K562 (cell line): ENCODE measurements around the gene SENP7. TPM values are rescaled to one million over a fixed set of nuclear protein-coding genes. Genes with fewer than 3 reads are reported as not detected.
A peak's percentile ranks its signal among the peaks of the same experiment; 100 is the strongest.

Source experiments
- ATAC-seq: fragments of 200-7000 bp; cut with Tn5 transposase; 3 replicates; pipeline ENCODE4 v1.9.1; 2020; ENCODE audit warnings: moderate library complexity
- BruUV-seq: library from RNA; stranded (reverse); fragments of 400-500 nt; replicated peaks from 2 replicates; lab custom pipeline; 2021; lab: Mats Ljungman, UMichigan
- CTCF ChIA-PET: fragments of 300-600 bp; formaldehyde crosslinking; extraction: SDS; loops from one replicate; lab custom pipeline; 2021; ENCODE audit warnings: low intra/inter-chr PET ratio; lab: Yijun Ruan, JAX
- POLR2A ChIA-PET: fragments of 300-600, 350-650 bp; sonication (Branson Sonifier 250); formaldehyde crosslinking; extraction: SDS; loops from one replicate; lab custom pipeline; 2021; ENCODE audit warnings: antibody characterized with exemption, inconsistent platforms; lab: Yijun Ruan, JAX
- DNase-seq, 4 experiments: peaks; one replicate each; pipeline versions ENCODE4 v3.0.0 to v3.0.0-alpha.2; 2011 to 2018; ENCODE audit warnings: low spot score in 3 of 4, mixed read lengths in 3 of 4; ENCODE audit errors: extremely low read depth in 1 of 4
- FAIRE-seq: peaks from 2 replicates; lab custom pipeline; 2011; peaks lifted over from hg19 to GRCh38; lab: Jason Lieb, UNC
- H2AFZ ChIP-seq: 2 replicates; pipeline ENCODE4 v1.6.0; 2011; ENCODE audit warnings: low read depth, low read length, control low read depth, inconsistent platforms
- H3K27ac ChIP-seq: fragments of 200-600 bp; 3 replicates; pipeline ENCODE4 v1.8.0; 2011; ENCODE audit warnings: low read depth, mild to moderate bottlenecking, control low read depth, inconsistent platforms, low read length, moderate library complexity, mixed read lengths; ENCODE audit errors: extremely low read depth
- H3K27me3 ChIP-seq, 2 experiments: fragments of 300-600 bp in 1 of 2; 2 replicates in 1 of 2; 3 replicates in 1 of 2; pipeline versions ENCODE4 v1.6.0 to v1.8.0; 2011; ENCODE audit warnings: inconsistent platforms in 2 of 2, low read length in 2 of 2, mild to moderate bottlenecking in 1 of 2, mixed read lengths in 1 of 2, moderate library complexity in 1 of 2; ENCODE audit not compliant: control insufficient read depth in 2 of 2, insufficient read depth in 2 of 2
- H3K36me3 ChIP-seq: fragments of 300-600 bp; 3 replicates; pipeline ENCODE4 v1.8.0; 2011; ENCODE audit warnings: mild to moderate bottlenecking, low read length, inconsistent platforms; ENCODE audit not compliant: control insufficient read depth, insufficient read depth
- H3K4me1 ChIP-seq, 2 experiments: fragments of 200-600 bp in 1 of 2; replicated peaks in 1 of 2; 2 replicates in 1 of 2; 3 replicates in 1 of 2; pipeline versions ENCODE4 v1.5.1 to v1.8.0; 2011; ENCODE audit warnings: inconsistent platforms in 2 of 2, low read length in 2 of 2, mild to moderate bottlenecking in 1 of 2, mixed read lengths in 1 of 2, moderate library complexity in 1 of 2; ENCODE audit not compliant: control insufficient read depth in 2 of 2, insufficient read depth in 2 of 2
- H3K4me2 ChIP-seq: 2 replicates; pipeline ENCODE4 v1.6.1; 2011; ENCODE audit warnings: low read length, control low read depth, inconsistent platforms, mixed read lengths; ENCODE audit not compliant: insufficient read depth
- H3K4me3 ChIP-seq: fragments of 200-600 bp; sonication (generic), shearing (Covaris generic); 2 replicates; pipeline ENCODE4 v1.5.1; 2016; ENCODE audit warnings: control low read depth, inconsistent platforms
- H3K79me2 ChIP-seq: fragments of 200-600 bp; 3 replicates; pipeline ENCODE4 v1.8.0; 2011; ENCODE audit warnings: low read length, inconsistent platforms; ENCODE audit not compliant: control insufficient read depth, insufficient read depth
- H3K9ac ChIP-seq, 2 experiments: 2 replicates each; pipeline versions ENCODE4 v1.6.0 to v1.6.1; 2011; ENCODE audit warnings: low read depth in 2 of 2, low read length in 2 of 2, control low read depth in 1 of 2, inconsistent platforms in 1 of 2, mild to moderate bottlenecking in 1 of 2, mixed read lengths in 1 of 2; ENCODE audit not compliant: insufficient read depth in 1 of 2
- H3K9me1 ChIP-seq: one replicate; pipeline ENCODE4 v1.6.0; 2011; ENCODE audit warnings: inconsistent platforms, mild to moderate bottlenecking, low read length, moderate library complexity; ENCODE audit not compliant: control insufficient read depth, insufficient read depth
- H3K9me3 ChIP-seq: replicated peaks from 2 replicates; pipeline ENCODE4 v1.5.1; 2011; ENCODE audit warnings: low read depth, low read length, inconsistent platforms; ENCODE audit not compliant: control insufficient read depth, insufficient read depth
- H4K20me1 ChIP-seq: replicated peaks from 2 replicates; pipeline ENCODE4 v1.6.1; 2011; ENCODE audit warnings: low read length, inconsistent platforms, mixed read lengths; ENCODE audit not compliant: control insufficient read depth, insufficient read depth
- C11orf30 ChIP-seq: fragments of 450-650 bp; IDR thresholded peaks from 2 replicates; pipeline ENCODE4 v1.6.1; 2016; ENCODE audit warnings: low read depth, mild to moderate bottlenecking
- CBX1 ChIP-seq: sonication (generic); IDR thresholded peaks from 2 replicates; pipeline ENCODE4 v1.6.1; 2016; ENCODE audit warnings: antibody characterized with exemption, low read depth, mild to moderate bottlenecking
- CEBPG ChIP-seq, 3 experiments: fragments of 200-800 bp in 1 of 3; sonication (Bioruptor generic) in 1 of 3; sonication (generic) in 1 of 3; formaldehyde crosslinking in 1 of 3; IDR thresholded peaks in 2 of 3; conservative IDR thresholded peaks in 1 of 3; 2 replicates each; pipeline versions ENCODE4 v1.6.1 to v1.8.0; 2016 to 2022; ENCODE audit warnings: missing compliant biosample characterization in 2 of 3, missing genetic modification characterization in 2 of 3, mild to moderate bottlenecking in 1 of 3, missing genetic modification reagents in 1 of 3
- CREM ChIP-seq: IDR thresholded peaks from 2 replicates; pipeline ENCODE4 v1.6.1; 2014; ENCODE audit warnings: antibody characterized with exemption, low read depth
- KLF6 ChIP-seq: fragments of 250-450 bp; sonication (Bioruptor Pico); IDR thresholded peaks from 2 replicates; pipeline ENCODE4 v1.4.0; 2020; ENCODE audit warnings: mild to moderate bottlenecking, moderate library complexity, borderline replicate concordance
- MAFK ChIP-seq: IDR thresholded peaks from 2 replicates; pipeline ENCODE4 v1.6.1; 2011; ENCODE audit warnings: low read length, improper control_type of control experiment
- NRF1 ChIP-seq, 2 experiments: fragments of 450-650 bp; IDR thresholded peaks in 1 of 2; conservative IDR thresholded peaks in 1 of 2; 2 replicates each; pipeline ENCODE4 v1.6.1; 2014; ENCODE audit warnings: mild to moderate bottlenecking in 2 of 2
- PHF20 ChIP-seq: fragments of 450-650 bp; IDR thresholded peaks from 2 replicates; pipeline ENCODE4 v1.6.1; 2018; ENCODE audit not compliant: partially characterized antibody
- POLR2B ChIP-seq: fragments of 450-650 bp; IDR thresholded peaks from 2 replicates; pipeline ENCODE4 v1.6.1; 2018; ENCODE audit warnings: low read depth; ENCODE audit not compliant: partially characterized antibody
- RBBP5 ChIP-seq: fragments of 200-600 bp; sonication (generic); IDR thresholded peaks from 2 replicates; pipeline ENCODE4 v1.6.1; 2012; ENCODE audit warnings: borderline replicate concordance, mild to moderate bottlenecking, low read length, control low read depth, inconsistent platforms; ENCODE audit not compliant: insufficient read depth, poor library complexity, severe bottlenecking
- SPI1 ChIP-seq: IDR thresholded peaks from 2 replicates; pipeline ENCODE4 v1.6.1; 2011; ENCODE audit warnings: low read depth, low read length, control low read depth, borderline replicate concordance
- ZNF551 ChIP-seq: fragments of 250-450 bp; sonication (Bioruptor Pico); IDR thresholded peaks from 2 replicates; pipeline ENCODE4 v1.5.0; 2021; ENCODE audit warnings: mild to moderate bottlenecking, moderate library complexity
- ZNF586 ChIP-seq: fragments of 450-650 bp; formaldehyde crosslinking; conservative IDR thresholded peaks from 2 replicates; pipeline ENCODE4 v1.4.0; 2020; ENCODE audit warnings: mild to moderate bottlenecking, moderate library complexity
- WGBS: fragments of 100-300 bp; shearing (Covaris generic); methylation state at CpG from one replicate; pipeline ENCODE4 v1.1.6; 2016; ENCODE audit warnings: low coverage, mixed read lengths; ENCODE audit not compliant: insufficient coverage; ENCODE audit errors: missing lambda C conversion rate; 5-methylcytosine and 5-hydroxymethylcytosine counted together
- in situ Hi-C: fragments of 300-500 bp; cut with MboI; formaldehyde crosslinking; loops from 4 replicates; pipeline ENCODE4 v1.15.0; 2018; ENCODE audit warnings: inconsistent platforms, mixed read lengths
- intact Hi-C: fragments of 100-400 bp; cut with micrococcal nuclease; formaldehyde crosslinking; loops from 2 replicates; pipeline ENCODE4 v1.14.2; 2022
- polyA plus RNA-seq, 8 experiments: library from polyadenylated mRNA; depleted of rRNA in 4 of 8; stranded (reverse) in 5 of 8; unstranded in 3 of 8; fragments of >200 nt; fragmentation: Nextera tagmentation in 2 of 8; fragmentation: Illumina TruSeq in 1 of 8; extraction: Ambion mirVana in 2 of 8; extraction: Trizol in 1 of 8; gene quantifications; 2 replicates each; pipeline versions ENCODE4 v1.2.1 to v1.2.3, GENCODE V29; 2011 to 2014; ENCODE audit warnings: inconsistent platforms in 1 of 8, missing spikeins in 1 of 8
- total RNA-seq, 7 experiments: library from RNA; depleted of rRNA in 6 of 7; stranded (reverse); fragments of >200 nt in 6 of 7; fragmentation: Illumina TruSeq in 2 of 7; extraction: Trizol in 2 of 7; gene quantifications; 2 replicates each; pipeline versions ENCODE4 v1.2.1 to v1.2.3, GENCODE V29; 2011 to 2021; ENCODE audit warnings: low replicate concordance in 1 of 7
- TF ChIP-seq, protein P1 (sequence below): sonication (generic); formaldehyde crosslinking; IDR thresholded peaks from 2 replicates; pipeline ENCODE4 v1.8.1; 2023; ENCODE audit warnings: mild to moderate bottlenecking, missing genetic modification reagents, moderate library complexity
- TF ChIP-seq, protein P2 (sequence below): IDR thresholded peaks from 2 replicates; pipeline ENCODE4 v1.6.1; 2014; ENCODE audit warnings: antibody characterized with exemption
- TF ChIP-seq, protein P3 (sequence below), 2 experiments: fragments of 450-650 bp in 1 of 2; IDR thresholded peaks; 2 replicates each; pipeline ENCODE4 v1.6.1; 2011 to 2017; ENCODE audit warnings: low read depth in 2 of 2, antibody characterized with exemption in 1 of 2, borderline replicate concordance in 1 of 2, low read length in 1 of 2, mild to moderate bottlenecking in 1 of 2, mixed read lengths in 1 of 2; ENCODE audit not compliant: control insufficient read depth in 1 of 2

SENP7 gene
- total and polyA plus RNA-seq, 9 of the 15 experiments (the other 6 are each of a cell fraction or from before 2014, with no cell fraction given) = 4.1 to 21.9 (median 10.7) TPM

DNA sequence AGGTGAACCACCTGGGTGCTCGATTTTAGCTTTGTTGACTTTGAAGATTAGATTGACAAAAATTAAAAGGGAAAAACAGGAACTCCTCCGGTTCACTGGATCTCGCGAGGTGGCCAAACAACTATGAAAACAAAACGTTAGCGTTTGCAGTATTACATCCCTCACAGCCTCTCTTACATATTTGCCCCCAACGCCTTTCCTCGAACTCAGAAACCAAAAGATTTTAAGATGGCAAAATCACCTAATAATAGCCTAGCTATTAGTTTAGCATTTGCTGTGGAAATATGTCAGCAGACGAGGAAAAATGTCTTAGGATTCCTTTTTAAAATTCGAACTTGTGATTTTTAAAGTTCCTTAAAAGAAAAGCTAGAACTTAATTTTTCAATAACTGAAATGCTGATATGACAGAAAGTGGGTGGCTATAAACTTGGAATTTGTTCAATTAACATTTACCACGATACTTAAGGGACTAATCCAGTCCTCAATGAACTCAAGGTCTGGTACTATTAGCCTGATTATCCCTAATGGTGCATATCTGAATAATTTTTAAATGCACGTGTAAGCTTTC is 491 bp upstream of the SENP7 start:
- ATAC-seq (peak; percentile 48), DNase-seq (no peak), FAIRE-seq (no peak)
- ChIA-PET CTCF (no interaction called here), POLR2A (interaction anchor here (0.5 to 1.2 kb wide), 3 partner anchors 11 to 171 kb away, joined by 3 read pairs; no protein-coding TSS in a partner anchor)
- Histone ChIP-seq H3K4me3 (peak overlapping the region; percentile 76), H3K4me1 (peaks cover 3 to 24% of the 10 kb centered on the region in 2 experiments; a peak in 3 of 5 replicates), H3K27me3 (no peaks in the 10 kb centered on the region), H3K27ac (peak overlapping the region; percentile 87), H3K9ac (peak overlapping the region; percentile 75 to 91; a peak in 3 of 4 replicates), H3K4me2 (peak overlapping the region; percentile 96), H3K79me2 (peaks cover 43% of the 10 kb centered on the region), H3K9me3 (no peaks in the 10 kb centered on the region), H4K20me1 (no peaks in the 10 kb centered on the region), H3K36me3 (no peaks in the 10 kb centered on the region), H3K9me1 (no peaks in the 10 kb centered on the region), H2AFZ (peak overlapping the region; percentile 75)
- in situ Hi-C loops = no loop called here
- BruUV-seq = TSS peak; percentile 97
- intact Hi-C loops = loop anchor here (2.0 to 10.0 kb wide), 4 partner anchors 17 to 189 kb away; partner anchors contain the start of genes IMPG2 and ZBTB11
- WGBS = 7% methylated on average over 12 of the region's 12 CpGs
- no peak for TF ChIP-seq KLF6 (CRISPR knock-in tag)
- TF ChIP-seq, protein P1, sequence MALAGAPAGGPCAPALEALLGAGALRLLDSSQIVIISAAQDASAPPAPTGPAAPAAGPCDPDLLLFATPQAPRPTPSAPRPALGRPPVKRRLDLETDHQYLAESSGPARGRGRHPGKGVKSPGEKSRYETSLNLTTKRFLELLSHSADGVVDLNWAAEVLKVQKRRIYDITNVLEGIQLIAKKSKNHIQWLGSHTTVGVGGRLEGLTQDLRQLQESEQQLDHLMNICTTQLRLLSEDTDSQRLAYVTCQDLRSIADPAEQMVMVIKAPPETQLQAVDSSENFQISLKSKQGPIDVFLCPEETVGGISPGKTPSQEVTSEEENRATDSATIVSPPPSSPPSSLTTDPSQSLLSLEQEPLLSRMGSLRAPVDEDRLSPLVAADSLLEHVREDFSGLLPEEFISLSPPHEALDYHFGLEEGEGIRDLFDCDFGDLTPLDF (CRISPR knock-in tag) = no peak
- no peak for TF ChIP-seq CBX1
- peak; percentile 95 for TF ChIP-seq C11orf30
- TF ChIP-seq CEBPG (CRISPR knock-in tag; IDR thresholded peaks at IDR 0.05) = no peak; the same call in 1 of the 2 replicates
- no peak; a peak in 1 of 4 replicates for TF ChIP-seq CEBPG (tag; conservative IDR thresholded peaks at IDR 0.05 in 1 of 2, IDR thresholded peaks at IDR 0.05 in 1 of 2)
- TF ChIP-seq, protein P2, sequence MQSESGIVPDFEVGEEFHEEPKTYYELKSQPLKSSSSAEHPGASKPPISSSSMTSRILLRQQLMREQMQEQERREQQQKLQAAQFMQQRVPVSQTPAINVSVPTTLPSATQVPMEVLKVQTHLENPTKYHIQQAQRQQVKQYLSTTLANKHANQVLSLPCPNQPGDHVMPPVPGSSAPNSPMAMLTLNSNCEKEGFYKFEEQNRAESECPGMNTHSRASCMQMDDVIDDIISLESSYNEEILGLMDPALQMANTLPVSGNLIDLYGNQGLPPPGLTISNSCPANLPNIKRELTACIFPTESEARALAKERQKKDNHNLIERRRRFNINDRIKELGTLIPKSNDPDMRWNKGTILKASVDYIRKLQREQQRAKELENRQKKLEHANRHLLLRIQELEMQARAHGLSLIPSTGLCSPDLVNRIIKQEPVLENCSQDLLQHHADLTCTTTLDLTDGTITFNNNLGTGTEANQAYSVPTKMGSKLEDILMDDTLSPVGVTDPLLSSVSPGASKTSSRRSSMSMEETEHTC = no peak
- TF ChIP-seq MAFK = peak; percentile 85
- TF ChIP-seq, protein P3, sequence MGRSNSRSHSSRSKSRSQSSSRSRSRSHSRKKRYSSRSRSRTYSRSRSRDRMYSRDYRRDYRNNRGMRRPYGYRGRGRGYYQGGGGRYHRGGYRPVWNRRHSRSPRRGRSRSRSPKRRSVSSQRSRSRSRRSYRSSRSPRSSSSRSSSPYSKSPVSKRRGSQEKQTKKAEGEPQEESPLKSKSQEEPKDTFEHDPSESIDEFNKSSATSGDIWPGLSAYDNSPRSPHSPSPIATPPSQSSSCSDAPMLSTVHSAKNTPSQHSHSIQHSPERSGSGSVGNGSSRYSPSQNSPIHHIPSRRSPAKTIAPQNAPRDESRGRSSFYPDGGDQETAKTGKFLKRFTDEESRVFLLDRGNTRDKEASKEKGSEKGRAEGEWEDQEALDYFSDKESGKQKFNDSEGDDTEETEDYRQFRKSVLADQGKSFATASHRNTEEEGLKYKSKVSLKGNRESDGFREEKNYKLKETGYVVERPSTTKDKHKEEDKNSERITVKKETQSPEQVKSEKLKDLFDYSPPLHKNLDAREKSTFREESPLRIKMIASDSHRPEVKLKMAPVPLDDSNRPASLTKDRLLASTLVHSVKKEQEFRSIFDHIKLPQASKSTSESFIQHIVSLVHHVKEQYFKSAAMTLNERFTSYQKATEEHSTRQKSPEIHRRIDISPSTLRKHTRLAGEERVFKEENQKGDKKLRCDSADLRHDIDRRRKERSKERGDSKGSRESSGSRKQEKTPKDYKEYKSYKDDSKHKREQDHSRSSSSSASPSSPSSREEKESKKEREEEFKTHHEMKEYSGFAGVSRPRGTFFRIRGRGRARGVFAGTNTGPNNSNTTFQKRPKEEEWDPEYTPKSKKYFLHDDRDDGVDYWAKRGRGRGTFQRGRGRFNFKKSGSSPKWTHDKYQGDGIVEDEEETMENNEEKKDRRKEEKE (IDR thresholded peaks at IDR 0.05; ENCODE audit: borderline replicate concordance in 1 of 2, control insufficient read depth in 1 of 2, low read depth in 2 of 2, low read length in 1 of 2) = no peak
- TF ChIP-seq SPI1 = peak; percentile 84
- TF ChIP-seq NRF1 (conservative IDR thresholded peaks at IDR 0.05 in 1 of 2, IDR thresholded peaks at IDR 0.05 in 1 of 2) = no peak; a peak in 3 of 4 replicates
- TF ChIP-seq ZNF586 (CRISPR knock-in tag) = no peak
- no peak for TF ChIP-seq RBBP5
- TF ChIP-seq ZNF551 (CRISPR knock-in tag) = no peak
- no peak for TF ChIP-seq CREM
- TF ChIP-seq PHF20 = no peak
- peak; percentile 23 for TF ChIP-seq POLR2B
